K562 (cell line): Measurements from ENCODE around the gene TMPRSS11E. TPM values are rescaled to one million over a fixed set of nuclear protein-coding genes. Genes with fewer than 3 reads are reported as not detected.

ENCODE experiments used
- ATAC-seq: fragments of 200-7000 bp; cut with Tn5 transposase; 3 replicates; pipeline ENCODE4 v1.9.1; 2020; ENCODE audit warnings: moderate library complexity
- BruUV-seq: library from RNA; stranded (reverse); fragments of 400-500 nt; replicated peaks from 2 replicates; lab custom pipeline; 2021; lab: Mats Ljungman, UMichigan
- CTCF ChIA-PET: fragments of 300-600 bp; formaldehyde crosslinking; extraction: SDS; loops from one replicate; lab custom pipeline; 2021; ENCODE audit warnings: low intra/inter-chr PET ratio; lab: Yijun Ruan, JAX
- POLR2A ChIA-PET: fragments of 300-600, 350-650 bp; sonication (Branson Sonifier 250); formaldehyde crosslinking; extraction: SDS; loops from one replicate; lab custom pipeline; 2021; ENCODE audit warnings: antibody characterized with exemption, inconsistent platforms; lab: Yijun Ruan, JAX
- DNase-seq, 4 experiments: peaks; one replicate each; pipeline versions ENCODE4 v3.0.0 to v3.0.0-alpha.2; 2011 to 2018; ENCODE audit warnings: low spot score in 3 of 4, mixed read lengths in 3 of 4; ENCODE audit errors: extremely low read depth in 1 of 4
- FAIRE-seq: peaks from 2 replicates; lab custom pipeline; 2011; peaks lifted over from hg19 to GRCh38; lab: Jason Lieb, UNC
- H2AFZ ChIP-seq: 2 replicates; pipeline ENCODE4 v1.6.0; 2011; ENCODE audit warnings: low read depth, low read length, control low read depth, inconsistent platforms
- H3K27ac ChIP-seq: fragments of 200-600 bp; 3 replicates; pipeline ENCODE4 v1.8.0; 2011; ENCODE audit warnings: low read depth, mild to moderate bottlenecking, control low read depth, inconsistent platforms, low read length, moderate library complexity, mixed read lengths; ENCODE audit errors: extremely low read depth
- H3K27me3 ChIP-seq, 2 experiments: fragments of 300-600 bp in 1 of 2; 2 replicates in 1 of 2; 3 replicates in 1 of 2; pipeline versions ENCODE4 v1.6.0 to v1.8.0; 2011; ENCODE audit warnings: inconsistent platforms in 2 of 2, low read length in 2 of 2, mild to moderate bottlenecking in 1 of 2, mixed read lengths in 1 of 2, moderate library complexity in 1 of 2; ENCODE audit not compliant: control insufficient read depth in 2 of 2, insufficient read depth in 2 of 2
- H3K36me3 ChIP-seq: fragments of 300-600 bp; 3 replicates; pipeline ENCODE4 v1.8.0; 2011; ENCODE audit warnings: mild to moderate bottlenecking, low read length, inconsistent platforms; ENCODE audit not compliant: control insufficient read depth, insufficient read depth
- H3K4me1 ChIP-seq, 2 experiments: fragments of 200-600 bp in 1 of 2; replicated peaks in 1 of 2; 2 replicates in 1 of 2; 3 replicates in 1 of 2; pipeline versions ENCODE4 v1.5.1 to v1.8.0; 2011; ENCODE audit warnings: inconsistent platforms in 2 of 2, low read length in 2 of 2, mild to moderate bottlenecking in 1 of 2, mixed read lengths in 1 of 2, moderate library complexity in 1 of 2; ENCODE audit not compliant: control insufficient read depth in 2 of 2, insufficient read depth in 2 of 2
- H3K4me2 ChIP-seq: 2 replicates; pipeline ENCODE4 v1.6.1; 2011; ENCODE audit warnings: low read length, control low read depth, inconsistent platforms, mixed read lengths; ENCODE audit not compliant: insufficient read depth
- H3K4me3 ChIP-seq: fragments of 200-600 bp; sonication (generic), shearing (Covaris generic); 2 replicates; pipeline ENCODE4 v1.5.1; 2016; ENCODE audit warnings: control low read depth, inconsistent platforms
- H3K79me2 ChIP-seq: fragments of 200-600 bp; 3 replicates; pipeline ENCODE4 v1.8.0; 2011; ENCODE audit warnings: low read length, inconsistent platforms; ENCODE audit not compliant: control insufficient read depth, insufficient read depth
- H3K9ac ChIP-seq, 2 experiments: 2 replicates each; pipeline versions ENCODE4 v1.6.0 to v1.6.1; 2011; ENCODE audit warnings: low read depth in 2 of 2, low read length in 2 of 2, control low read depth in 1 of 2, inconsistent platforms in 1 of 2, mild to moderate bottlenecking in 1 of 2, mixed read lengths in 1 of 2; ENCODE audit not compliant: insufficient read depth in 1 of 2
- H3K9me1 ChIP-seq: one replicate; pipeline ENCODE4 v1.6.0; 2011; ENCODE audit warnings: inconsistent platforms, mild to moderate bottlenecking, low read length, moderate library complexity; ENCODE audit not compliant: control insufficient read depth, insufficient read depth
- H3K9me3 ChIP-seq: replicated peaks from 2 replicates; pipeline ENCODE4 v1.5.1; 2011; ENCODE audit warnings: low read depth, low read length, inconsistent platforms; ENCODE audit not compliant: control insufficient read depth, insufficient read depth
- H4K20me1 ChIP-seq: replicated peaks from 2 replicates; pipeline ENCODE4 v1.6.1; 2011; ENCODE audit warnings: low read length, inconsistent platforms, mixed read lengths; ENCODE audit not compliant: control insufficient read depth, insufficient read depth
- CEBPB ChIP-seq: fragments of 450-650 bp; IDR thresholded peaks from 2 replicates; pipeline ENCODE4 v1.6.1; 2016; ENCODE audit warnings: missing genetic modification characterization, missing compliant biosample characterization
- EZH2 ChIP-seq: IDR thresholded peaks from 2 replicates; pipeline ENCODE4 v1.6.1; 2012; ENCODE audit warnings: low read depth, mild to moderate bottlenecking, inconsistent platforms, low read length, borderline replicate concordance
- MAZ ChIP-seq, 2 experiments: fragments of 450-650 bp in 1 of 2; sonication (generic) in 1 of 2; formaldehyde crosslinking; IDR thresholded peaks in 1 of 2; conservative IDR thresholded peaks in 1 of 2; 2 replicates each; pipeline versions ENCODE4 v1.4.0 to v1.5.0; 2020; ENCODE audit warnings: mild to moderate bottlenecking in 1 of 2, missing genetic modification reagents in 1 of 2
- MCM7 ChIP-seq, 2 experiments: fragments of 450-650 bp; IDR thresholded peaks; 2 replicates each; pipeline ENCODE4 v1.6.1; 2016 to 2018
- NCOR1 ChIP-seq: fragments of 450-650 bp; IDR thresholded peaks from 2 replicates; pipeline ENCODE4 v1.6.1; 2016; ENCODE audit warnings: mild to moderate bottlenecking, moderate library complexity
- NFYB ChIP-seq: IDR thresholded peaks from 2 replicates; pipeline ENCODE4 v1.6.1; 2011; ENCODE audit warnings: mild to moderate bottlenecking, moderate library complexity; ENCODE audit not compliant: insufficient read length; ENCODE audit errors: extremely low read depth
- RAD51 ChIP-seq: fragments of 450-650 bp; IDR thresholded peaks from 2 replicates; pipeline ENCODE4 v1.7.1; 2016; ENCODE audit warnings: low read depth, mild to moderate bottlenecking, borderline replicate concordance
- RBM25 ChIP-seq: fragments of 200-400 bp; formaldehyde crosslinking; IDR thresholded peaks from 2 replicates; pipeline ENCODE4 v1.6.1; 2018; ENCODE audit warnings: low read length, low read depth, moderate library complexity; ENCODE audit not compliant: severe bottlenecking
- RNF2 ChIP-seq: sonication (generic); IDR thresholded peaks from 2 replicates; pipeline ENCODE4 v1.6.1; 2016
- SRSF3 ChIP-seq: fragments of 200-400 bp; formaldehyde crosslinking; IDR thresholded peaks from 2 replicates; pipeline ENCODE4 v1.6.1; 2016; ENCODE audit warnings: mild to moderate bottlenecking, low read length, moderate library complexity; ENCODE audit not compliant: insufficient read depth
- TAF1 ChIP-seq: IDR thresholded peaks from 2 replicates; pipeline ENCODE4 v1.6.1; 2011; ENCODE audit warnings: mild to moderate bottlenecking, low read length, moderate library complexity; ENCODE audit not compliant: insufficient read depth, control insufficient read depth, severe bottlenecking; ENCODE audit errors: extremely low read depth
- YY1 ChIP-seq, 3 experiments: IDR thresholded peaks; 2 replicates each; pipeline ENCODE4 v1.6.1; 2011; ENCODE audit warnings: low read length in 2 of 3, mild to moderate bottlenecking in 2 of 3, moderate library complexity in 2 of 3, borderline replicate concordance in 1 of 3, control low read depth in 1 of 3, low read depth in 1 of 3; ENCODE audit not compliant: insufficient read depth in 3 of 3, insufficient replicate concordance in 2 of 3, control insufficient read depth in 1 of 3, insufficient read length in 1 of 3; ENCODE audit errors: extremely low read depth in 1 of 3
- ZNF354B ChIP-seq: fragments of 250-450 bp; sonication (Bioruptor Pico); IDR thresholded peaks from 2 replicates; pipeline ENCODE4 v1.4.0; 2020
- ZSCAN29 ChIP-seq: fragments of 450-650 bp; IDR thresholded peaks from 2 replicates; pipeline ENCODE4 v1.6.1; 2017
- WGBS: fragments of 100-300 bp; shearing (Covaris generic); methylation state at CpG from one replicate; pipeline ENCODE4 v1.1.6; 2016; ENCODE audit warnings: low coverage, mixed read lengths; ENCODE audit not compliant: insufficient coverage; ENCODE audit errors: missing lambda C conversion rate; 5-methylcytosine and 5-hydroxymethylcytosine counted together
- in situ Hi-C: fragments of 300-500 bp; cut with MboI; formaldehyde crosslinking; loops from 4 replicates; pipeline ENCODE4 v1.15.0; 2018; ENCODE audit warnings: inconsistent platforms, mixed read lengths
- intact Hi-C: fragments of 100-400 bp; cut with micrococcal nuclease; formaldehyde crosslinking; loops from 2 replicates; pipeline ENCODE4 v1.14.2; 2022
- polyA plus RNA-seq, 8 experiments: library from polyadenylated mRNA; depleted of rRNA in 4 of 8; stranded (reverse) in 5 of 8; unstranded in 3 of 8; fragments of >200 nt; fragmentation: Nextera tagmentation in 2 of 8; fragmentation: Illumina TruSeq in 1 of 8; extraction: Ambion mirVana in 2 of 8; extraction: Trizol in 1 of 8; gene quantifications; 2 replicates each; pipeline versions ENCODE4 v1.2.1 to v1.2.3, GENCODE V29; 2011 to 2014; ENCODE audit warnings: inconsistent platforms in 1 of 8, missing spikeins in 1 of 8
- total RNA-seq, 7 experiments: library from RNA; depleted of rRNA in 6 of 7; stranded (reverse); fragments of >200 nt in 6 of 7; fragmentation: Illumina TruSeq in 2 of 7; extraction: Trizol in 2 of 7; gene quantifications; 2 replicates each; pipeline versions ENCODE4 v1.2.1 to v1.2.3, GENCODE V29; 2011 to 2021; ENCODE audit warnings: low replicate concordance in 1 of 7
- TF ChIP-seq, protein P1 (sequence below): sonication (generic); formaldehyde crosslinking; IDR thresholded peaks from 2 replicates; pipeline ENCODE4 v1.8.0; 2022; ENCODE audit warnings: mild to moderate bottlenecking, missing genetic modification reagents
- TF ChIP-seq, protein P2 (sequence below): fragments of 450-650 bp; IDR thresholded peaks from 2 replicates; pipeline ENCODE4 v1.6.1; 2018; ENCODE audit not compliant: partially characterized antibody

TMPRSS11E gene
- total and polyA plus RNA-seq, 9 of the 15 experiments (the other 6 are each of a cell fraction or from before 2014, with no cell fraction given), result not detected

DNA sequence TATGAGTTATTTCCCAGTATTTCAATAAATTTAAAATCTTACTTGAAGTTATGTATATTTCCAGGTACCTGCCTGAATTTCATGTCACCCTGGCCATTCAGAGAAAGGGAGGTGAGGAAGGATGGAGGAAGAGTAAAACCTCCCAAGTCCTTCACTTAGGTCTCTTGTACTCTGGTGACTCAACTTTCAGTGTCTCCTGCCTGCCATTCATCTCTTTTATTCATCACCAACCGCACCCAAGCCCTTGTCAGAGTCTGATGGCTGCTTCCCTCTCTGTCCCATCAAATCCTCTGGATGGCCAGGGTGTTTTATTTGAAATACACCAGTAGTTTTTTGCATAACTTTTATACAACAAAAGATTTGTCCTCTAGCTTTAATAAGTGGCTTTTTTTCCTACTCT, 17.8 kb downstream of the TMPRSS11E start:
- no peaks in the 10 kb centered on the region for H3K36me3 ChIP-seq
- H3K4me1 ChIP-seq, result no peaks in the 10 kb centered on the region
- no TSS peak for BruUV-seq
- H3K9me1 ChIP-seq, result no peaks in the 10 kb centered on the region
- DNase-seq (no peak), ATAC-seq (no peak), FAIRE-seq (no peak)
- ChIA-PET POLR2A (no interaction called here), CTCF (no interaction called here)
- in situ Hi-C loops, result no loop called here
- no peak overlapping the region for H3K27ac ChIP-seq
- no peak overlapping the region for H3K9ac ChIP-seq
- no peaks in the 10 kb centered on the region for H3K9me3 ChIP-seq
- no peak overlapping the region for H2AFZ ChIP-seq
- H3K4me3 ChIP-seq, result no peak overlapping the region
- 0% methylated on average over 1 of the region's 1 CpG for WGBS
- intact Hi-C loops, result no loop called here
- no peaks in the 10 kb centered on the region for H3K27me3 ChIP-seq
- no peaks in the 10 kb centered on the region for H4K20me1 ChIP-seq
- no peaks in the 10 kb centered on the region for H3K79me2 ChIP-seq
- no peak overlapping the region for H3K4me2 ChIP-seq
- no peak for TF ChIP-seq NCOR1
- TF ChIP-seq, protein P1, sequence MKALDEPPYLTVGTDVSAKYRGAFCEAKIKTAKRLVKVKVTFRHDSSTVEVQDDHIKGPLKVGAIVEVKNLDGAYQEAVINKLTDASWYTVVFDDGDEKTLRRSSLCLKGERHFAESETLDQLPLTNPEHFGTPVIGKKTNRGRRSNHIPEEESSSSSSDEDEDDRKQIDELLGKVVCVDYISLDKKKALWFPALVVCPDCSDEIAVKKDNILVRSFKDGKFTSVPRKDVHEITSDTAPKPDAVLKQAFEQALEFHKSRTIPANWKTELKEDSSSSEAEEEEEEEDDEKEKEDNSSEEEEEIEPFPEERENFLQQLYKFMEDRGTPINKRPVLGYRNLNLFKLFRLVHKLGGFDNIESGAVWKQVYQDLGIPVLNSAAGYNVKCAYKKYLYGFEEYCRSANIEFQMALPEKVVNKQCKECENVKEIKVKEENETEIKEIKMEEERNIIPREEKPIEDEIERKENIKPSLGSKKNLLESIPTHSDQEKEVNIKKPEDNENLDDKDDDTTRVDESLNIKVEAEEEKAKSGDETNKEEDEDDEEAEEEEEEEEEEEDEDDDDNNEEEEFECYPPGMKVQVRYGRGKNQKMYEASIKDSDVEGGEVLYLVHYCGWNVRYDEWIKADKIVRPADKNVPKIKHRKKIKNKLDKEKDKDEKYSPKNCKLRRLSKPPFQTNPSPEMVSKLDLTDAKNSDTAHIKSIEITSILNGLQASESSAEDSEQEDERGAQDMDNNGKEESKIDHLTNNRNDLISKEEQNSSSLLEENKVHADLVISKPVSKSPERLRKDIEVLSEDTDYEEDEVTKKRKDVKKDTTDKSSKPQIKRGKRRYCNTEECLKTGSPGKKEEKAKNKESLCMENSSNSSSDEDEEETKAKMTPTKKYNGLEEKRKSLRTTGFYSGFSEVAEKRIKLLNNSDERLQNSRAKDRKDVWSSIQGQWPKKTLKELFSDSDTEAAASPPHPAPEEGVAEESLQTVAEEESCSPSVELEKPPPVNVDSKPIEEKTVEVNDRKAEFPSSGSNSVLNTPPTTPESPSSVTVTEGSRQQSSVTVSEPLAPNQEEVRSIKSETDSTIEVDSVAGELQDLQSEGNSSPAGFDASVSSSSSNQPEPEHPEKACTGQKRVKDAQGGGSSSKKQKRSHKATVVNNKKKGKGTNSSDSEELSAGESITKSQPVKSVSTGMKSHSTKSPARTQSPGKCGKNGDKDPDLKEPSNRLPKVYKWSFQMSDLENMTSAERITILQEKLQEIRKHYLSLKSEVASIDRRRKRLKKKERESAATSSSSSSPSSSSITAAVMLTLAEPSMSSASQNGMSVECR (CRISPR knock-in tag), result no peak
- TF ChIP-seq, protein P2, sequence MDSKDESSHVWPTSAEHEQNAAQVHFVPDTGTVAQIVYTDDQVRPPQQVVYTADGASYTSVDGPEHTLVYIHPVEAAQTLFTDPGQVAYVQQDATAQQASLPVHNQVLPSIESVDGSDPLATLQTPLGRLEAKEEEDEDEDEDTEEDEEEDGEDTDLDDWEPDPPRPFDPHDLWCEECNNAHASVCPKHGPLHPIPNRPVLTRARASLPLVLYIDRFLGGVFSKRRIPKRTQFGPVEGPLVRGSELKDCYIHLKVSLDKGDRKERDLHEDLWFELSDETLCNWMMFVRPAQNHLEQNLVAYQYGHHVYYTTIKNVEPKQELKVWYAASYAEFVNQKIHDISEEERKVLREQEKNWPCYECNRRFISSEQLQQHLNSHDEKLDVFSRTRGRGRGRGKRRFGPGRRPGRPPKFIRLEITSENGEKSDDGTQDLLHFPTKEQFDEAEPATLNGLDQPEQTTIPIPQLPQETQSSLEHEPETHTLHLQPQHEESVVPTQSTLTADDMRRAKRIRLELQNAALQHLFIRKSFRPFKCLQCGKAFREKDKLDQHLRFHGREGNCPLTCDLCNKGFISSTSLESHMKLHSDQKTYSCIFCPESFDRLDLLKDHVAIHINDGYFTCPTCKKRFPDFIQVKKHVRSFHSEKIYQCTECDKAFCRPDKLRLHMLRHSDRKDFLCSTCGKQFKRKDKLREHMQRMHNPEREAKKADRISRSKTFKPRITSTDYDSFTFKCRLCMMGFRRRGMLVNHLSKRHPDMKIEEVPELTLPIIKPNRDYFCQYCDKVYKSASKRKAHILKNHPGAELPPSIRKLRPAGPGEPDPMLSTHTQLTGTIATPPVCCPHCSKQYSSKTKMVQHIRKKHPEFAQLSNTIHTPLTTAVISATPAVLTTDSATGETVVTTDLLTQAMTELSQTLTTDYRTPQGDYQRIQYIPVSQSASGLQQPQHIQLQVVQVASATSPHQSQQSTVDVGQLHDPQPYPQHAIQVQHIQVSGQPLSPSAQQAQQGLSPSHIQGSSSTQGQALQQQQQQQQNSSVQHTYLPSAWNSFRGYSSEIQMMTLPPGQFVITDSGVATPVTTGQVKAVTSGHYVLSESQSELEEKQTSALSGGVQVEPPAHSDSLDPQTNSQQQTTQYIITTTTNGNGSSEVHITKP, result no peak
- no peak for TF ChIP-seq TAF1
- no peak for TF ChIP-seq RNF2
- no peak for TF ChIP-seq NFYB
- no peak for TF ChIP-seq YY1 (IDR thresholded peaks at IDR 0.05; ENCODE audit: borderline replicate concordance in 1 of 3, control insufficient read depth in 1 of 3, extremely low read depth in 1 of 3, insufficient read depth in 3 of 3, insufficient read length in 1 of 3, insufficient replicate concordance in 2 of 3, low read depth in 1 of 3, low read length in 2 of 3)
- no peak for TF ChIP-seq RBM25
- no peak for TF ChIP-seq ZNF354B
- TF ChIP-seq SRSF3, result no peak
- no peak for TF ChIP-seq RAD51
- TF ChIP-seq MCM7 (IDR thresholded peaks at IDR 0.05), result no peak
- no peak for TF ChIP-seq MAZ (CRISPR knock-in tag; conservative IDR thresholded peaks at IDR 0.05 in 1 of 2, IDR thresholded peaks at IDR 0.05 in 1 of 2)
- TF ChIP-seq EZH2, result no peak
- no peak for TF ChIP-seq ZSCAN29
- TF ChIP-seq CEBPB (tag), result no peak
